Globus pallidus (tissue), 1 donor: Measurements from ENCODE around the gene SLC9A9.

Experiments
- DNase-seq: peaks from one replicate; pipeline ENCODE4 v3.0.0-alpha.2; 2015; ENCODE audit warnings: low spot score

Gene SLC9A9

GRCh38 chr3:143597774-143598652, 250.3 kb downstream of the SLC9A9 start:
- no peak for DNase-seq

DNA sequence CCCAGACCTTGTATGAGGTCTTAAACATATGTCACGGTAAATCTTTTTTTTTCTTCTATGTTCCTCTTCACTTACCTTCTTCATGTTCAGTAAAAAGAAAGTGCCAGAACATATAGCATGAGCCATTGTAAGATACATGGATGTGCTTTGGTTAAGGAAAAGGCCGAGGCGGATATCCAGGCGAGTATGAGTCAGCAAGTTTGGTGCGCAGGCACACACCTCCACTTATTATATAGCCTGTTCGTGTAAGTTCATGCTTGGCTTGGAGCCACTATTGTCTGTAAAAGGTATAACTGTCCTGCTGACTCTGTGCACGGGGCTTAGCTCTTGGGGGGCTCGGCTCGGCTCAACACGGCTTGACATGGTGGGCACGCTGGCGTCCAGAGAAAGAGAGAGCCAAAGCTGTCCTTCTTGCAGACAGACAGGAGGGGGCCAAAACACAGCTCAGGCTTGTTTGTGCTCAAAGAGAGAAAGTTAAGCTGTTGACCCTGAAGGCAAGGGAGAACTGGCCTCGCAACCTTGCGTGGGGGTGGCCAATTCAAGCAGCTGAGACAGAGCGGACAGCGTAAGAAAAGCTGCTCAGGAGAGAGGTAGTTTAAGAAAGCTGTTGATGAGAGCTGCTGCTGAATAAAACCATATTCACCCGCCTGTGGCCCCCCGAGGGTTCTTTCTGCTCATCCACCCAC, 251.2 kb downstream of the SLC9A9 start:
- no peak for DNase-seq

GRCh38 chr3:143595456-143596077, 252.7 kb downstream of the SLC9A9 start:
- DNase-seq, result peak; percentile 20

GRCh38 chr3:143594206-143594605, 254.1 kb downstream of the SLC9A9 start:
- no peak for DNase-seq

DNA sequence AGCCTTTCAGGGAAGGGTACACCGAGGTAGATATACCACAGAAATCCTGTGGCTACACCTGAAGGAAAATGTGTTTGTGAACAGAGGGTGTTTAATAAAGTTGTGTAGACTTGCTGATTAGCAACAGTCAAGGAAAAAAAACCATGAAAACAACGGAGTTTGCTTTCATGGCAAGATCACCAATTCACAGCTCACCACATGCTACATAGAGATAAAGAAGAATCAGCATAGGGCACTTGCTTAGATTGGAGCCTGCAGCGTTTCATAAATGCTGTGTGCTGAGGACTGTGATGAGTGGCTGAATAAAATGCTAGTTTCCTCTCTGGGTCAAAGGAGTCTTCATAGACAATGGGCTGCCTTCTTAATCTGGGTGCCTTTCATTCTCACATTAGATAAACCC, 257.6 kb downstream of the SLC9A9 start:
- DNase-seq, result no peak

DNA sequence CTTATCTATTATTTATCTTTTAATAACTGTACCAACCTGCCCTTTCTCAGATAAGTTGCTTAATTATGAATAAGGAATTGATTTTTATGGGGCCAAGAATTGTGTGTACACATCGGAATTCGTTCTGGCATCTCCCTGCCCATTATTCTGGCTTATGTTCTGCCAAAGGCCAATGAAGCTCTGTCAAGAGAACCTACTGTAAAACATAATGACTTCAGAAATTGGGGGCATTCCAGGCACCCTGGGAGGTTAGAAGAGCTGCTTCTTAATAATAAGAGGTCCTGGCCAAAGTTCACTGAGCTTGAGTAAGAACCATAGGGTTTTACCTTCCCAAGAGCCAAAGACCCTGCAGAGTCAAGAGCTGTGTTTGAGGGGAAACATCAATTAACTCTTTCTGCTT, 261.7 kb downstream of the SLC9A9 start:
- no peak for DNase-seq

DNA sequence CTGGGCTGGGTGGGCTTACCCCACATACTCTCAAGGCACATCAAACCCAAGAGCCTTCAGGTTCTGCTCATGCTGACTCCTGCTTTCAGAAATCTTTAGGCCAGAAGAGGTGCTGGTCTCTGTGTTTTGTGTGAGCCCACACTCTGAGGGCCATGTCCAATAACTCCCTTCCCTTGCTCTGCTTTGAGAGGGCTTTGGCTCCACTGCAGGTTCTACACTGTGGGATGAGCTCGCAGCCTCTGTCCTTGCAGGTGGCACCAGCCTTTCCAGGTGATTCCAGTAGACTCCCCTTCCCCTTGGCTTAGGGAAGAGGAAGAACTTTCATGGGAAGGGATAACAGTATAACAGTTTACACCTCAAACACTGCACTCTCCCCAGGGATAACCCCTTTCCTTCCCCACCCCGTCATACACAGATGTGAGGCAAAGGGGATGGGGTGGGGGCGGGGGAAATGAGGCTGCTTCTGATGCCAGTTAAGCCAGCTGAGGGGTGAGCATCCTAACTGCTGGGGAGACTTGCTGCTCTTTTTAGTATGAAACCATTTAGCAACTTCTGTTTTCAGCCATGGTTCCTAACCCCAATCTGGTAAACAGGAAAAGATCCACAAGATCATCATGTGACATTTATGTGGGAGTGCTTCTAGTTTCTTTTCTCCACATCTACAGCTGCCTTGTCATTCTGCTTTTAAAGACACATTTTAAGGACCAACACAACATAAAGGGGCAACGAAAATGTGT, 262.4 kb downstream of the SLC9A9 start:
- peak; percentile 52 for DNase-seq

DNA sequence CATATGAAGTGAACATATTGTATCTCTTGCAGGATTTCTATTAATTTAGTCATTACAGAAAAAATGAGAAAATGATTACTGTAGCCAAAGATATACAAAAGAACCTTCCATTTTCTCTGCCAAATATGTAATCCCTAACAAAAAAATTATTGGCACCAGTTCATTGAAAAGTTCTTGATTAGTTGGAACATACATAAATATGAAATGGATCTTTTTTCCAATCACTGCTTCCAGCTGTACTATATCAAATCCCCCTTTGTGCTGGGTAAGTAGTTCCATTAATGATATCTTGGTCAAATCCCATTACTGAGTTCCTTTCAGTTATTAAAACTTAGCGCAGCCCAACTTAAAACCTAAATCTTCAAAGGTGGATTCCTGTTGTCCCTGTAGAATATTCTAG, 263.8 kb downstream of the SLC9A9 start:
- no peak for DNase-seq

- no peak for DNase-seq
These were observed 266.1 kb downstream of the SLC9A9 start for GRCh38 chr3:143581972-143582722.

DNA sequence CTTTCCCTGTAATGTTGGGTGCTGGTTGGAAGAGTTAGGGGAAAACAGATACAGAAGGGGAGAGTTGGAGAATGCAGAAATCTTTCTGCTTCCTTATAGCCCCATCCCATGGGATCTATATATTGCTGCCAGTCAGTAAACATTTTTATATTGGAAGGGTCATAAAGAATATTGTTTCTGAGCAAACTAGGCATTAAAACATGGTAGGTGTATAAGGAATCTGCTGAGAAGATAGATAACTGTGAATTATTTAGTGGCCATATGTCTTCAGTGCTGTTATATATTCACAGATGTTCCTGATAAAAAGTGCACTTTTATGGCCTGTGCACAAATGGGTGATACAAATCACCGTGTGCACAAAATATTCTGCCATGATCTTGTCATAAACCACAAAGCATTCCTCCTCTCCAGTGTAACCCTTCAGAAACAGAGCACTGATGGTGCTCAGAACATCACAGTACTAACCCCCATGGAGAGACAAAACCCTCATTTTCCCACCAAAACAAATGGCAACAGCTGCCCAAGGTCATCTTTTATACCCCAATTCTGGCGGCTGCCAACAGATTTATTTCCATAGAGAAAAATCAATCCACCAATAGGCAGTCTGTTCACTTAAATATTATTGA, 269.3 kb downstream of the SLC9A9 start:
- DNase-seq, result no peak

DNA sequence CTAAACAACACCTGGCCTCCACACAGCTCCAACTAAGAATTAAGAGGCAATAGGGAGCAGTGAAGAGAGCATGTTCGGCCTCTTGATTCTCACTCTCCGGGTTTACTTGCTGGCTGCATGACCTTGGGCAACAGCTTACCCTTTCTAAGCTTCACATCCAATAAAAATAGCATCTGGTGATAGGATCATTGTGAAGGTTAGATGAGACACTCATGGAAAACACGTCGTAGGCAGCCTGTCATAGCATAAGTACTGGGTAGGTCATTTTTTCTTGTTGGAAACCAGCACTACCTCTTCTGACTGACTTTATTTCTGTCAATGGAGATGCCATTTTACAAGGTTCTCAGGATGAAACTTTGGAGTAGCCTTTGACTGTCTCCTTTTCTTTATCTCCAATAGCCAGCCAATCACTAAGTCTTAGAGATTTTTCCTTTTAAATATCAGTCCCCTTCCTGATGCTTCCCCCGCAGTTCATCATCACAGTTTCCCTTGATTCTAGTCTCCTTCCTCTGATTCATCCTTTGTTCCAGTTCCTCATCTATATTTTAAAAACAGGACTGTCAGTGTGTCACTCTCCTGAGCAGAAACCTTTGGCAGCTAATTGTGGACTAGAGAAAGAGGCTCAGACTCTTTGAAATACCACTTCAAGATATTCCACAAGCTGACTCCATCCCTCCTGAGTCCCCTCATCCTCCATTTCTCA, 271.5 kb downstream of the SLC9A9 start:
- DNase-seq, result no peak

GRCh38 chr3:143574933-143575332, 273.3 kb downstream of the SLC9A9 start:
- DNase-seq, result no peak

GRCh38 chr3:143573610-143574303, 274.5 kb downstream of the SLC9A9 start:
- no peak for DNase-seq

DNA sequence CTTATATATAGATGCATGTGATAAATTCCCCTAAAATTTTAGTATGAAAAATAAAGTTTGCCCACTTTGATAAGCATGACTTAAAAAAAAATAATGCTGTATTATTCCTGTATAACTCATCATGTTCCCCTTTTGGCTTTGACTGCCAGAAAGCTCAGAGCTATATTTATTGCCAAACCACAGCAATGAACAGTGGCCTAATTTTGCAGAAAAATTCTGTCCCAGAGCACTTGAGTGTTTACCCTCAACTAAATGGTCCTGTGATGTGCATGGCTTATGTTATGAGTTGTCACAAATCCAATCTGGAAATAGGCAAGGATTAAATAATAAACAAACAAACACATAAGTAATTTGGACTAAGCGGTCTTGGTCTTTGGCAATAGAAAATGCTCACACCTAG, 276.7 kb downstream of the SLC9A9 start:
- DNase-seq, result no peak

- no peak for DNase-seq
These were observed 280.4 kb downstream of the SLC9A9 start for GRCh38 chr3:143567823-143568222.

DNA sequence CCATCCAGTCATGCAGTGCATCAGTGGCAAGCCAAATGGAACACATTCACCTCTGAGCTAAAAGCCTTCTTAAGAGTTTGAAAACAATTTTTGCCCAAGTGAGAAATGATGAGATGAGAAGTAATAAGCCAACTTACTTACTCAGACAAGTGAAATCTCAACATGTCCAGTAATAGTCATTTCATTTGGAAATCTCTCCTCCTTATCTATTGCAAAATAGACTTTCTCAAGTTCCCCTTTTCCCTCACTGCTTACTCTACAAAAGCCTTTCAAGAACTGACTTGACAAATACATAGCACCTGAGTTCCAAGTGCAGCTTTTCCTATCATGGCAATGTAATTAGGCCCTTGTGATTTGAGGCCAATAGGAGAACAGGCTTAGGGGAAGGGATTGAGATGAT, 282.3 kb downstream of the SLC9A9 start:
- DNase-seq, result peak; percentile 8

- DNase-seq, result no peak
These were observed 284.5 kb downstream of the SLC9A9 start for GRCh38 chr3:143563786-143564185.

GRCh38 chr3:143562789-143563188, 285.5 kb downstream of the SLC9A9 start:
- DNase-seq, result no peak

- DNase-seq, result no peak
These were observed 289.0 kb downstream of the SLC9A9 start for GRCh38 chr3:143559296-143559695.

- DNase-seq, result peak; percentile 12
These were observed 295.4 kb downstream of the SLC9A9 start for GRCh38 chr3:143552851-143553250.
